Measurements from ENCODE around the gene MSI2. TPM values are rescaled to one million over a fixed set of nuclear protein-coding genes. Genes with fewer than 3 reads are reported as not detected.

The MSI2 gene
- total and polyA plus RNA-seq, 9 of the 15 experiments (the other 6 are each of a cell fraction or from before 2014, with no cell fraction given), result 4.6 to 61.8 (median 42.4) TPM

DNA sequence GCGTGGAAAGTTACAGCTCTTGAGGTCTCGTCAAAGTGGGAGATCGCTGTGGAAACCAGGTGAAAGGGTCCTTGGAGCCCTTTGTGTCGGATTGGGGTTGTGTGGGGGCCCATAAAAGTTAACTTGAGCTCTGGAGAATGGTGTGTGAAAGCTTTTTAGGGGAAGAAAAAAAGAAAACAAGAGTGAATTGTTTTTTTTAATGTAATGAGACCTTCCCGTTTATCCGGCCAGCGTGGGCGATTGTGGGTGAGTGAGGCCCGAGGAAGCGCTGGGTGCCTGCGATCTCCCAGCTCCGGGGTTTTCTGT, 150.6 kb downstream of the MSI2 start:
- intact Hi-C loops (cut with micrococcal nuclease), result no loop called here
- DNase-seq (ENCODE audit: extremely low read depth in 1 of 4, low spot score in 3 of 4) (no peak), FAIRE-seq (no peak), ATAC-seq (no peak)
- peaks cover 16% of the 10 kb centered on the region for H3K79me2 ChIP-seq (ENCODE audit: control insufficient read depth, insufficient read depth, low read length)
- H3K27me3 ChIP-seq (ENCODE audit: control insufficient read depth in 2 of 2, insufficient read depth in 2 of 2, low read length in 2 of 2), result no peaks in the 10 kb centered on the region
- H3K9me1 ChIP-seq (ENCODE audit: control insufficient read depth, insufficient read depth, low read length), result no peaks in the 10 kb centered on the region
- no peaks in the 10 kb centered on the region for H3K9me3 ChIP-seq (replicated peaks; ENCODE audit: control insufficient read depth, insufficient read depth, low read depth, low read length)
- peaks cover 15 to 16% of the 10 kb centered on the region in 2 experiments for H3K4me1 ChIP-seq (replicated peaks in 1 of 2; ENCODE audit: control insufficient read depth in 2 of 2, insufficient read depth in 2 of 2, low read length in 2 of 2)
- no peaks in the 10 kb centered on the region for H4K20me1 ChIP-seq (replicated peaks; ENCODE audit: control insufficient read depth, insufficient read depth, low read length)
- H3K4me3 ChIP-seq, result no peak overlapping the region
- peak overlapping the region; percentile 16 for H2AFZ ChIP-seq (ENCODE audit: low read depth, low read length)
- CTCF ChIA-PET (ENCODE audit: low intra/inter-chr PET ratio), result no interaction called here
- peak overlapping the region in 1 of 2 experiments; percentile 76; a peak in 2 of 4 replicates for H3K9ac ChIP-seq (ENCODE audit: insufficient read depth in 1 of 2, low read depth in 2 of 2, low read length in 2 of 2)
- BruUV-seq (replicated peaks), result no TSS peak
- TF ChIP-seq, protein P1, sequence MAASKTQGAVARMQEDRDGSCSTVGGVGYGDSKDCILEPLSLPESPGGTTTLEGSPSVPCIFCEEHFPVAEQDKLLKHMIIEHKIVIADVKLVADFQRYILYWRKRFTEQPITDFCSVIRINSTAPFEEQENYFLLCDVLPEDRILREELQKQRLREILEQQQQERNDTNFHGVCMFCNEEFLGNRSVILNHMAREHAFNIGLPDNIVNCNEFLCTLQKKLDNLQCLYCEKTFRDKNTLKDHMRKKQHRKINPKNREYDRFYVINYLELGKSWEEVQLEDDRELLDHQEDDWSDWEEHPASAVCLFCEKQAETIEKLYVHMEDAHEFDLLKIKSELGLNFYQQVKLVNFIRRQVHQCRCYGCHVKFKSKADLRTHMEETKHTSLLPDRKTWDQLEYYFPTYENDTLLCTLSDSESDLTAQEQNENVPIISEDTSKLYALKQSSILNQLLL (CRISPR knock-in tag; IDR thresholded peaks at IDR 0.05; ENCODE audit: borderline replicate concordance), result no peak
- no peak for TF ChIP-seq ARNT (IDR thresholded peaks at IDR 0.05)
- TF ChIP-seq MNT (conservative IDR thresholded peaks at IDR 0.05), result no peak
- no peak for TF ChIP-seq KLF16 (IDR thresholded peaks at IDR 0.05)
- TF ChIP-seq ZBTB1 (CRISPR knock-in tag; IDR thresholded peaks at IDR 0.05; ENCODE audit: borderline replicate concordance, low read depth), result no peak
- TF ChIP-seq FOXK1 (CRISPR knock-in tag; IDR thresholded peaks at IDR 0.05; ENCODE audit: borderline replicate concordance), result no peak
- no peak for TF ChIP-seq PCBP2 (IDR thresholded peaks at IDR 0.05; ENCODE audit: low read depth, low read length, poor library complexity, severe bottlenecking)
- TF ChIP-seq BRF1 (IDR thresholded peaks at IDR 0.05; ENCODE audit: borderline replicate concordance, extremely low read depth, insufficient read length), result no peak
- TF ChIP-seq RBM25 (IDR thresholded peaks at IDR 0.05; ENCODE audit: low read depth, low read length, severe bottlenecking), result no peak
- no peak for TF ChIP-seq WHSC1 (IDR thresholded peaks at IDR 0.05; ENCODE audit: low read length)
- no peak for TF ChIP-seq POLR2G (IDR thresholded peaks at IDR 0.05; ENCODE audit: low read depth, low read length)
- TF ChIP-seq ZNF140 (CRISPR knock-in tag; IDR thresholded peaks at IDR 0.05), result no peak
- no peak for TF ChIP-seq ZNF696 (CRISPR knock-in tag; conservative IDR thresholded peaks at IDR 0.05)
- no peak for TF ChIP-seq IFI16 (CRISPR knock-in tag; IDR thresholded peaks at IDR 0.05)
- no peak for TF ChIP-seq CC2D1A (IDR thresholded peaks at IDR 0.05)
- no peak for TF ChIP-seq NCOA2 (IDR thresholded peaks at IDR 0.05; ENCODE audit: partially characterized antibody in 2 of 2)
- TF ChIP-seq ZNF740 (CRISPR knock-in tag; IDR thresholded peaks at IDR 0.05), result no peak
- no peak for TF ChIP-seq ZNF740 (tag; IDR thresholded peaks at IDR 0.05)
- WGBS (ENCODE audit: insufficient coverage, low coverage, missing lambda C conversion rate), result 83% methylated on average over 12 of the region's 12 CpGs
- POLR2A ChIA-PET, result interaction anchor here (0.5 to 1.1 kb wide), 4 partner anchors 15 to 140 kb away, joined by 3 to 6 read pairs (median 4); no protein-coding TSS in a partner anchor
- peak overlapping the region; percentile 38; the same call in 2 of the 3 replicates for H3K27ac ChIP-seq (ENCODE audit: extremely low read depth, low read depth, low read length)
- H3K4me2 ChIP-seq (ENCODE audit: insufficient read depth, low read length), result peak overlapping the region; percentile 54; the same call in 1 of the 2 replicates
- peaks cover 27% of the 10 kb centered on the region for H3K36me3 ChIP-seq (ENCODE audit: control insufficient read depth, insufficient read depth, low read length)
- in situ Hi-C loops (cut with MboI), result no loop called here

All from K562 (cell line).